CD14-positive monocyte (primary cell): Measurements from ENCODE around the gene CTTN. TPM values are rescaled to one million over a fixed set of nuclear protein-coding genes. Genes with fewer than 3 reads are reported as not detected.

Experiments
- DNase-seq, 3 donors: peaks; one replicate each; pipeline ENCODE4 v3.0.0-alpha.2; 2011 to 2022
- H2AFZ ChIP-seq: 2 replicates; pipeline ENCODE4 v1.6.0; 2012; ENCODE audit warnings: mild to moderate bottlenecking, low read depth, low read length, inconsistent platforms; ENCODE audit not compliant: insufficient read depth, poor library complexity, severe bottlenecking
- H3K27ac ChIP-seq, 2 donors: 1 replicate in 1 of 2; 2 replicates in 1 of 2; pipeline ENCODE4 v1.5.1; 2012 to 2013; ENCODE audit warnings: low read length in 2 of 2, control low read depth in 1 of 2, inconsistent platforms in 1 of 2, low read depth in 1 of 2, mild to moderate bottlenecking in 1 of 2
- H3K27me3 ChIP-seq, 2 donors: one replicate each; pipeline versions ENCODE4 v1.6.0 to v1.6.1; 2011 to 2013; ENCODE audit warnings: low read length in 2 of 2; ENCODE audit not compliant: control insufficient read depth in 2 of 2, insufficient read depth in 2 of 2
- H3K36me3 ChIP-seq, 2 donors: replicated peaks in 1 of 2; 1 replicate in 1 of 2; 2 replicates in 1 of 2; pipeline versions ENCODE4 v1.5.1 to v1.6.1; 2012 to 2013; ENCODE audit warnings: low read length in 2 of 2, control low read depth in 1 of 2, inconsistent platforms in 1 of 2, mild to moderate bottlenecking in 1 of 2; ENCODE audit not compliant: insufficient read depth in 2 of 2, control insufficient read depth in 1 of 2
- H3K4me1 ChIP-seq, 2 donors: 1 replicate in 1 of 2; 2 replicates in 1 of 2; pipeline versions ENCODE4 v1.5.1 to v1.6.1; 2012 to 2013; ENCODE audit warnings: low read length in 2 of 2, control low read depth in 1 of 2, inconsistent platforms in 1 of 2, mild to moderate bottlenecking in 1 of 2, moderate library complexity in 1 of 2; ENCODE audit not compliant: insufficient read depth in 2 of 2, control insufficient read depth in 1 of 2
- H3K4me2 ChIP-seq: replicated peaks from 2 replicates; pipeline ENCODE3; 2012; ENCODE audit warnings: low read length, moderate library complexity, mild to moderate bottlenecking; ENCODE audit not compliant: poor library complexity, severe bottlenecking; ENCODE audit errors: extremely low read depth
- H3K4me3 ChIP-seq, 3 experiments: fragments of 200-600 bp in 1 of 3; sonication (generic) in 1 of 3; replicated peaks in 1 of 3; 1 replicate in 2 of 3; 2 replicates in 1 of 3; pipeline ENCODE4 v1.5.1; 2011 to 2013; ENCODE audit warnings: low read length in 3 of 3, mild to moderate bottlenecking in 3 of 3, control low read depth in 2 of 3, low read depth in 2 of 3, inconsistent platforms in 1 of 3, moderate library complexity in 1 of 3
- H3K79me2 ChIP-seq: 2 replicates; pipeline ENCODE4 v1.6.0; 2012; ENCODE audit warnings: mild to moderate bottlenecking, control low read depth, inconsistent platforms, low read length, moderate library complexity; ENCODE audit not compliant: insufficient read depth
- H3K9ac ChIP-seq: 2 replicates; pipeline ENCODE4 v1.6.0; 2017; ENCODE audit warnings: low read length, mild to moderate bottlenecking; ENCODE audit not compliant: insufficient read depth, poor library complexity, severe bottlenecking
- H3K9me3 ChIP-seq, 2 donors: replicated peaks in 1 of 2; 1 replicate in 1 of 2; 2 replicates in 1 of 2; pipeline versions ENCODE4 v1.5.1 to v1.6.1; 2012 to 2013; ENCODE audit warnings: low read length in 2 of 2, control low read depth in 1 of 2; ENCODE audit not compliant: control insufficient read depth in 1 of 2, insufficient read depth in 1 of 2
- H4K20me1 ChIP-seq: 2 replicates; pipeline ENCODE4 v1.6.0; 2012; ENCODE audit warnings: mild to moderate bottlenecking, low read length, control low read depth, moderate library complexity; ENCODE audit not compliant: insufficient read depth
- H3K27ac Mint-ChIP-seq, 7 donors: one replicate each; pipeline ENCODE4 v1.8.0; 2020; ENCODE audit warnings: mild to moderate bottlenecking in 7 of 7, mixed read lengths in 7 of 7, moderate library complexity in 6 of 7, inconsistent platforms in 2 of 7
- H3K27me3 Mint-ChIP-seq, 3 donors: one replicate each; pipeline ENCODE4 v1.8.0; 2021 to 2022; ENCODE audit warnings: low read depth in 3 of 3, mild to moderate bottlenecking in 3 of 3, mixed read lengths in 3 of 3, moderate library complexity in 3 of 3, inconsistent platforms in 1 of 3
- H3K36me3 Mint-ChIP-seq, 2 donors: one replicate each; pipeline ENCODE4 v1.8.0; 2020; ENCODE audit warnings: mixed read lengths in 2 of 2, inconsistent platforms in 1 of 2, mild to moderate bottlenecking in 1 of 2
- H3K4me1 Mint-ChIP-seq: one replicate; pipeline ENCODE4 v1.8.0; 2020; ENCODE audit warnings: mild to moderate bottlenecking, mixed read lengths
- H3K4me3 Mint-ChIP-seq, 2 donors: one replicate each; pipeline ENCODE4 v1.8.0; 2020; ENCODE audit warnings: mild to moderate bottlenecking in 2 of 2, mixed read lengths in 2 of 2, moderate library complexity in 1 of 2
- H3K9me3 Mint-ChIP-seq, 7 donors: one replicate each; pipeline ENCODE4 v1.8.0; 2020 to 2022; ENCODE audit warnings: mixed read lengths in 7 of 7, mild to moderate bottlenecking in 6 of 7, moderate library complexity in 6 of 7, inconsistent platforms in 2 of 7
- WGBS: methylation state at CpG from one replicate; pipeline ENCODE4 v1.1.5; 2013; ENCODE audit warnings: missing lambda C conversion rate; ENCODE audit not compliant: insufficient coverage; 5-methylcytosine and 5-hydroxymethylcytosine counted together
- intact Hi-C, 2 donors: fragments of 100-400 bp; cut with micrococcal nuclease; formaldehyde crosslinking; loops; one replicate each; pipeline versions ENCODE4 v1.15.0 to v1.15.1; 2023
- polyA plus RNA-seq, 3 donors: library from polyadenylated mRNA; depleted of rRNA in 1 of 3; unstranded in 2 of 3; stranded (reverse) in 1 of 3; fragments of 300-500 nt in 2 of 3; fragments of >200 nt in 1 of 3; fragmentation: Illumina TruSeq in 2 of 3; gene quantifications; 1 replicate in 2 of 3; 2 replicates in 1 of 3; pipeline ENCODE4 v1.2.3, GENCODE V29; 2012 to 2021
- TF ChIP-seq, protein P1 (sequence below): fragments of 200-600 bp; IDR thresholded peaks from one replicate; pipeline ENCODE4 v1.8.0; 2022; ENCODE audit warnings: antibody characterized with exemption, mild to moderate bottlenecking

CTTN gene
- polyA plus RNA-seq, 3 donors, result 0.05 to 0.11 TPM; not detected in 1

DNA sequence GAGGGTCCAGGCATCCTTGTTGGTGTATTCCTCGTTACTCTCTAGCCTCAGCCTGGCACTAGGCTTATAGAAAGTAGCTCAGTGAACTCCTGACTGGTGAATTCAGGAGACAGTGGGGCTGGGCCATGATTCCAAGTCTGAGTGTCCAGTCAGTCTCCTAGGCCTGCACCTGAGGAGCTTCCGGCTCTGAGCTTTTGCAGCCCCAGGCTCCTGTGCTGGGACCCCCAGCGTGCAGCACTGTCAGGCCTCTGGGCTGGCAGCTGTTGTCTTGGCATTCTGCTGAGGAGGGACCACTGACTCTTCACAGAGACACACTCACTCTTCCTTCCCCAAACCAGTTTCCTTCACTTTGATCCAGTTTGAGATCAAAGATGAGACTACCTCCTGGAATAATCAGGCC lies 82.4 kb downstream of the CTTN start:
- WGBS, result 91% methylated on average over 3 of the region's 3 CpGs
- Histone ChIP-seq H3K4me1 (no peaks in the 10 kb centered on the region), H3K27ac (no peak overlapping the region), H3K9me3 (no peaks in the 10 kb centered on the region), H3K9ac (no peak overlapping the region), H3K27me3 (no peaks in the 10 kb centered on the region), H3K79me2 (no peaks in the 10 kb centered on the region), H2AFZ (no peak overlapping the region), H3K4me3 (no peak overlapping the region), H3K4me2 (no peak overlapping the region), H3K36me3 (no peaks in the 10 kb centered on the region), H4K20me1 (no peaks in the 10 kb centered on the region)
- no peaks in the 10 kb centered on the region for H3K36me3 Mint-ChIP-seq
- peaks cover 5% of the 10 kb centered on the region for H3K4me1 Mint-ChIP-seq
- H3K27ac Mint-ChIP-seq, result no peak overlapping the region
- TF ChIP-seq, protein P1, sequence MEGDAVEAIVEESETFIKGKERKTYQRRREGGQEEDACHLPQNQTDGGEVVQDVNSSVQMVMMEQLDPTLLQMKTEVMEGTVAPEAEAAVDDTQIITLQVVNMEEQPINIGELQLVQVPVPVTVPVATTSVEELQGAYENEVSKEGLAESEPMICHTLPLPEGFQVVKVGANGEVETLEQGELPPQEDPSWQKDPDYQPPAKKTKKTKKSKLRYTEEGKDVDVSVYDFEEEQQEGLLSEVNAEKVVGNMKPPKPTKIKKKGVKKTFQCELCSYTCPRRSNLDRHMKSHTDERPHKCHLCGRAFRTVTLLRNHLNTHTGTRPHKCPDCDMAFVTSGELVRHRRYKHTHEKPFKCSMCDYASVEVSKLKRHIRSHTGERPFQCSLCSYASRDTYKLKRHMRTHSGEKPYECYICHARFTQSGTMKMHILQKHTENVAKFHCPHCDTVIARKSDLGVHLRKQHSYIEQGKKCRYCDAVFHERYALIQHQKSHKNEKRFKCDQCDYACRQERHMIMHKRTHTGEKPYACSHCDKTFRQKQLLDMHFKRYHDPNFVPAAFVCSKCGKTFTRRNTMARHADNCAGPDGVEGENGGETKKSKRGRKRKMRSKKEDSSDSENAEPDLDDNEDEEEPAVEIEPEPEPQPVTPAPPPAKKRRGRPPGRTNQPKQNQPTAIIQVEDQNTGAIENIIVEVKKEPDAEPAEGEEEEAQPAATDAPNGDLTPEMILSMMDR, result no peak
- no peak for DNase-seq
- H3K27me3 Mint-ChIP-seq, result peaks cover 5 to 9% (median 5%) of the 10 kb centered on the region in 3 donors
- no peaks in the 10 kb centered on the region for H3K9me3 Mint-ChIP-seq
- H3K4me3 Mint-ChIP-seq, result no peak overlapping the region
- intact Hi-C loops, result no loop called here

DNA sequence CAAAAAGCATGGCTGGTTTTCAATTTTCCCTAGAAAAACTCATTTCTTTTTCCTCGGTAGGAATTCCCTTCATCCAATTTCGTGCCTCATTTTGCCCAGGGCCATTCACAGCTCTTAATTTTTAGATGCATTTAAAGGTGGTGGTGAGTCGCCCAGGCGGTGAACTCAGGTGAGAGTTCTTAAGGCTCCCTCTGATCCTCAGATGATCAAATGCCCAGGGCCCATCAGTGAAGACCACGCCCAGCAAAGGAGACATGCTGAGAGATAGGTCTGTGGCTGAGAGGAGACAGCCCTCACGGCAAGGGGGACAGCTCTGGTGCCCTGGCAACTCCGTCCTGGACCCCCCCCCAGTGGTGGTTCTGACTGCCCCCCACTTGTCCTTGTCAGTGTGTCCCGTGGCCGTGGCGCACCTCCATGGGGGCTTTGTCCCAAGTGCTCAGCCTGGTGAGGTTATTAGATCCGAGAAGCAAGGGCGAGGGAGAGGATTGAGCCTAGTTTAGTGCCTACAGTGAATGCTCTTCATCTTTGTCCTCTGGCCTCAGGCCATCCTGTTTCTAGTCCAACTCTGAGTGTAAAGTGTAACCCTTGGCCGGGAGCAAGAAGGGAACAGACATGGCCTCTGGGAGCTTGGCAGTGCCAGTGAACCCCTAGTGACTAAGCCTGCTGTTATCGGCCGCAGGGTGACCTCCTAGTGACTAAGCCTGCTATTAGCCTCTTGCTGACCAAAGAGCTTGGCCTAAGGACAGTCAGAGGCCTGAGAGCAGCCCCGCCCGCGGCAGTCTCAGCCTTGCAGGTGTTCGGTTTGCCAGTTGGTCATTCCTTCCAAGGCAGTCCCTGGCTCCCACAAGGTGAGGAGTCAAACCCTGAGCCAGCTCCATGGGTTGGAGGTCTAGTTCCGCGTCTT lies 83.5 kb downstream of the CTTN start:
- Mint-ChIP-seq H3K4me3 (no peak overlapping the region), H3K36me3 (no peaks in the 10 kb centered on the region), H3K27me3 (peaks cover 5 to 7% (median 5%) of the 10 kb centered on the region in 3 donors), H3K4me1 (peaks cover 5% of the 10 kb centered on the region), H3K27ac (no peak overlapping the region), H3K9me3 (no peaks in the 10 kb centered on the region)
- Histone ChIP-seq H3K27ac (no peak overlapping the region), H3K4me2 (no peak overlapping the region), H3K9ac (no peak overlapping the region), H3K36me3 (no peaks in the 10 kb centered on the region), H3K9me3 (no peaks in the 10 kb centered on the region), H3K79me2 (no peaks in the 10 kb centered on the region), H3K27me3 (no peaks in the 10 kb centered on the region), H4K20me1 (no peaks in the 10 kb centered on the region), H3K4me3 (no peak overlapping the region), H2AFZ (no peak overlapping the region), H3K4me1 (no peaks in the 10 kb centered on the region)
- TF ChIP-seq, protein P1, result no peak
- DNase-seq, result peak in 1 of 3 donors; percentile 27
- 95% methylated on average over 18 of the region's 21 CpGs for WGBS
- intact Hi-C loops, result no loop called here
